Bone marrow (tissue), 2 donors: ENCODE measurements around the gene RAB13.
A peak's percentile ranks its signal among the peaks of the same experiment; 100 is the strongest.
"Not testable (repeated sequence)": the region's sequence is repeated elsewhere in the genome, so short reads cannot be mapped to it uniquely, and the experiment has no call there.

Source experiments
- DNase-seq, 2 donors: peaks; one replicate each; lab custom pipeline; 2025; lab: John Stamatoyannopoulos, UW

RAB13 gene

DNA sequence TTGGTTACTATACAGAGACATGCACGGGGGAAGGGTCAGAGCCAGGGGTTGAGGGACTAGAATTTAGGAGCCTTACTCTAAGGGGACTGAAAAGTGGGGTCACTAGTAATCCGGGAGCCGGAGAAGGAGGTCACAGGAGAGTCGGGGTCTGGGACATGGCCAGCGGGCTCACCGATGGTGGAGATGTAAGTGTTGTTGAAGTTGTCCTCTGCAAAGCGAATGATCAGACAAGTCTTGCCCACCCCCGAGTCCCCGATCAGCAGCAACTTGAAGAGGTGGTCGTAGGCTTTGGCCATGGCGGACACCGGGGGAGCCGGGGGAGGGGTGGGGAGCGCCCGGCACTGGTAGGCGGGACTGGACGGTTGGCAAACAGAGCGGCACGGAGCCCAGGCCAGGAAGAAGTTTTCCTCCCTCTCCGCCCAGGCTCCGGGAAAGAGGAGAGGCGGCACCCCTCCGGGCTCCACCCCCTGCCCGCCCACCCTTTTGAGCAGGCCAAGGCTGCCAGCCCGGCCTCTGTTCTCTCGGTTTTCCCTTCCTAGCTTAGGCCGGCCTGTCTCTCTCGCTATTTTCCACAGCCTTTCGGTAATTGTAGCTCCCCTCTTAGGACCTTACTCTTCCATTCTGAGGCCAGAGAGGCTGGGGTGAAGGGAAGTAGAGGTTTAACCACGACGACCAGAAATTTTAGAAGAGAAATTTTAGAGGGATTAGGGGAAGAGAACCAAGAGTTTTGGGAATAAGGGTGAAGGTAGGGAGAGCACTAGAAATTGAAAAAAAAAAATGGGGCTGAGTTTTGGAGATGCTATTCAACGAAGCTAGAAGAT lies at the start of gene RAB13:
RAB13 (minus strand) TSS at position 399 of the 821 bp plus-strand sequence; CDS start at position 296, 103 bp downstream.
- DNase-seq: peak; percentile 24 to 39

DNA sequence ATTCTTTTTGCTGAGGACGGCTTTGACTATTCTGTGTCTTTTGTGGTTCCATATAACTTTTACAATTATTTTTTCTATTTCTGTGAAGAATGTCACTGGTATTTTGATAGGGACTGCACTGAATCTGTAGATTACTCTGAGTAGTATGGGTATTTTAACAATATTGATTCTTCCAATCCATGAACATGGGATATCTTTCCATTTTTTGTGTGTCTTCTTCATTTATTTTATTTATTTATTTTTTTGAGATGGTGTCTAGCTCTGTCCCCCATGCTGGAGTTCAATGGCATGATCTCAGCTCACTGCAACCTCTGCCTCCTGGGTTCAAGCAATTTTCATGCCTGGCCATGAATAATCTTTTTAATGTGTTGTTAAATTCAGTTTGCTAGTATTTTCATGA lies 47.6 kb upstream of the RAB13 start:
- not testable (repeated sequence) for DNase-seq

DNA sequence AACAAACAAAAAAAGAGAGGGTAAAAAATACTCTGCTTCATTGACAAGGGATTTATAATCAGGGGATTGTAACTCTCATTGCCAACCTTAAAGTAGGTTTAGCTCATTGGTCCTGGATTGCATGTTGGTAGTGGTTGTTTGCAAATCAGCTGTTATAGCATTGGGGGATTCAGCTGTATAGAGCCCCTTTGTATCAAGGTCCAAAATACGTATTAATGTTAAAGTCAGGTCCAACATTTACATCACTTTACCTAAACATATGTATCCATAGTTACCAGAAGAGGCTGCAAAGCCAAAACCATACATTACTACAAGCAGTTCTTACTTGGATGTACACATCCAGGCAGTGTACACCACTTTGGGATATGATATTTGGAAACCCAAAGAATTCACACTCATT lies 33.8 kb upstream of the RAB13 start:
- no peak for DNase-seq

DNA sequence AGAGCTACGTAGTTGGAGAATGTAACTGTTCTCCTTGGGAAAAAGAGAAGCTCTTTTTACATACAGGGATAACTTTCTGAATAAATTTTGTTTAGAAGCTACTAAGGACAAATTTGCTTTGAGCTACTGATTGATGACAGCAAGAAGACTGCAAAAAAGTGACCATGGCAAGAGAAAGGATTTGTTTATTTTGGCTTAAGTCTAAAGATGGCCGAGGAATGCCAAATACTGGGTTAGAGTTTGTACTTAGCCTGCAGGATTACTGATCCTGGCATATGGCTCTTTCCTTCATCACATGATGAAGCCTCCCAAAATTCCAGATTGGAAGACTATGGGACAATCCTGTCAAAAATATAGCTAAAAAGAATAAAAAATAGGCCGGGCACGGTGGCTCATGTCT lies 33.1 kb upstream of the RAB13 start:
- DNase-seq: no peak

DNA sequence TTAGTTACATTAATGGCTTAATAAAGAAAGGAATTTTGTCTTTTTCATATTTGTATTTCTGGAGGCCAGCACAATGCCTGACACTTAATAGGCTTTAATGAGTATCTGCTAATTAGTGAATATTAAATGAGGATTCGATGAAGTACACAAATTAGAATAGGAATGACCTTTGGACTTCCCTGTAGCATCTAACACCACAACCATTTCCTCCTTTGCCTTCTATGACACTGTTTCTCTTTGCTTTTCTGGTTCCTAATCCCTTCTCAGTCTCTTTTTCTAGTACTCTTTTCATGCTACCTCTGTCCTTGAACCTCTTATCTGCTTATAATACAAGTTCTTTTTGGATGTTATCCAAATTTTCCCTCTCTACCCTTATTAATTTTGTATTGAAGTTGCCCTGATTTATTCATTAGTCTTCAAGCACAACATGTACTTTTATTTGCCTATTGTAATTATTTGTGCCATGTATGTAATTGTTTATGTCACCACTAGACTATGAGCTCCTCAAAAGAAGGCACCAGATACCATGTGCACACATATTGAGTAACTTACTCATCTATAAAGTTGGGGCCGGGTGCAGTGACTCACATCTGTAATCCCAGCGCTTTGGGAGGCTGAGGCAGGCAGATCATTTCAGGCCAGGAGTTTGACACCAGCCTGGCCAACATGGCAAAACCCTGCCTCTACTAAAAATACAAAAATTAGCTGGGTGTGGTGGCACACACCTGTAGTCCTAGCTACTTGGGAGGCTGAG lies 28.2 kb upstream of the RAB13 start:
- DNase-seq: no peak

DNA sequence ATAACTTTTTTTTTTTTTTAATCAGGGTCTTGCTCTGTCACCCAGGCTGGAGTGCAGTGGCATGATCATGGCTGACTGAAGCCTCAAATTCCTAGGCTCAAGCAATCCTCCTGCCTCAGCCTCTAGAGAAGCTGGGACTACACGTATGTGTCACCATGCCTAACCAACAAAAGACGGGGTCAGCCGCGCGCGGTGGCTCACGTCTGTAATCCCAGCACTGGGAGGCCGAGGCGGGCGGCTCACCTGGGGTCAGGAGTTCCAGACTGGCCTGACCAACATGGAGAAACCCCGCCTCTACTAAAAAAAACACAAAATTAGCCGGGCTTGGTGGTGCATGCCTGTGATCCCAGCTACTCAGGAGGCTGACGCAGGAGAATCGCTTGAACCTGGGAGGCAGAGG lies 26.4 kb upstream of the RAB13 start:
- not testable (repeated sequence) for DNase-seq

DNA sequence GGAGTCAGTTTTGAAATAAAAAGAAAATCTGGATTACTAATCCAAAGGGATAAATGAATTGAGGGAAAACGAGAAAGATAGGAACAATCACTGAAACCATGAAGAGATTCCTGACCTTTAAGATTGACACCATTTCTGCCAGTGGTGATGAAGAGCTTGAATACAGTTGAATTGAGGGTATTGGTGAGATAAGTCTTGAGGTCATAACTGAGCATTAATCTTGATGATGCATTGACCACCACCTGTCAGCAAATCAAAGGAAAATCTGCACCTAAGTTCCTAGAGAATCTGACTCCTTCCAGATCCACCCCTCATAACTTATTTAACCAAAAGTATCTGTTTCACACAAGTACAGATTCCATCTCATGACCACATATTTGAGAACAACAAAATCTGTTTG lies 26.0 kb upstream of the RAB13 start:
- DNase-seq: no peak

DNA sequence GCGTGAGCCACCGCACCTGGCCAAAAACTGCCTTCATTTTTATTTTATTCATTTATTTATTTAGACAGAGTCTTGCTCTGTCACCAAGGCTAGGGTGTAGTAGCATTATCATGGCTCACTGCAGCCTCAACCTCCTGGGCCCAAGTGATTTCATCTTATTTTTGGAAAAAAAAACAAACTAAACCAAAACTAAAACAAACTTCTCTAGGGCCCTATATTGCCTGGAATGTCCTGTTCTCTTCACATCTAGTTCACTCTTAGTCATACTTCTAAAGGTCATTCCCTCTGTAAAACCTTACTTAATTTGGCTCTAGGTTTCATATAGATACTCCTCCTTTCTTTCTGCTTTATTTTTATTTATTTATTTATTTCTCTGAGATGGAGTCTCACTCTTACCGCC lies 20.0 kb upstream of the RAB13 start:
- DNase-seq: no peak

DNA sequence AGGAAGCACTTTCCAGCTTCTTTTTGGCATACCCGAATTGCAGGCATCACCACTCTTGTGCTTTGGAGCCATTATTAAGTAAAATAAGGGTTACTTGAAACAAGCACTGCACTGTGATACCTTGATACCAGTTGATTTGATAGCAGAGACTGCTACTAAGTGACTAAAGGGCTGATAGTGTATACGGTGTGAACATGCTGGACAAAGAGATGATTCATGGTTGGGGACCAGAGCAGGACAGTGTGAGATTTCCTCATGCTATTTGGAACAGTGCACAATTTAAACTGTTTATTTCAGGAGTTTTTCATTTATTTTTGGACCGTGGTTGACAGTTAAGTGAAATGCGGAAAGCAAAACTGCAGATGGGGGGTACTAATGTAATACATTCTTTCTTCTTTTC lies 14.3 kb upstream of the RAB13 start:
- DNase-seq: no peak

DNA sequence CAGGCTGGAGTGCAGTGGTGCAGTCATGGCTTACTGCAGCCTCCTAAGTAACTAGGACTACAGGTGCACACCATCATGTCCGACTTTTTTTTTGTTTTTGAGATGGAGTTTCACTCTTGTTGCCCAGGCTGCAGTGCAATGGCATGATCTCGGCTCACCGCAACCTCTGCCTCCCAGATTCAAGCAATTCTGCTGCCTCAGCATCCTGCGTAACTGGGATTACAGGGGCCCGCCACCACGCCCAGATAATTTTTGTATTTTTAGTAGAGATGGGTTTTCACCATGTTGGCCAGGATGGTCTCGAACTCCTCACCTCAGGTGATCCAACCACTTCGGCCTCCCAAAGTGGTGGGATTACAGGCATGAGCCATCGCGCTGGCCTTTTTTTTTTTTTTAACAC lies 10.7 kb upstream of the RAB13 start:
- DNase-seq: not testable (repeated sequence)

DNA sequence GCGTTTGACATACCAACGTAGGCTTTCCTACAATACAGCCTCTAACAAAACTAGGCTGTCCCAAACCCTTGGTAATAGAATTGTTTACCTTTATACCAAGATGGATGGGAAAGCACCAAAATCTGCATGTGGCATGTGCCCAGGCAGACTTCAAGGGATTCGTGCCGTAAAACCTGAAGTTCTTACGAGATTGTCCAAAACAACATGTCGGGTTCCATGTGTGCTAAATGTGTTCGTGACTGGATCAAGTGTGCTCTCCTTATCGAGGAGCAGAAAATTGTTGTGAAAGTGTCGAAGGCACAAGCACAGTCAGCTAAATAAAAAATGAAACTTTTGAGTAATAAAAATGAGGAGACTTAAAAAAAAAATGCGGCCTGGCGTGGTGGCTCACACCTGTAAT lies 9.5 kb upstream of the RAB13 start:
- DNase-seq: no peak

DNA sequence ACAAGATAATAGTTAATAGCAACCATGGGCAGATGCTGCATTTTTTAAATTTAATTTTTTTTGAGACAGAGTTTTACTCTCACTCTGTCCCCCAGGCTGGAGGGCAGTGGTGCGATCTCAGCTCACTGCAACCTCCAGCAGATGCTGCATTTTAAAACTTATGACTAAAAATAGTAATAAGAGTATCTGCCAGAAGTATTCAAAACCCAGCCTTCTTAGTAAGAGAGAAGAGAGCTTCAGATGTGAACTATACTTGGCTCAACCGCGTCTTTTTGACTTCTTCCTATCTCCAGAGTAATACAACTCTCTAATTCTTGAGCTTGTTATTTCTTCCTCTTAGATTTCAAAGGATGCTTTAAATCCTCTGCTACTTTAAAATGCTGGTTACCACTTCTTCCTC lies 9.1 kb upstream of the RAB13 start:
- DNase-seq: no peak

DNA sequence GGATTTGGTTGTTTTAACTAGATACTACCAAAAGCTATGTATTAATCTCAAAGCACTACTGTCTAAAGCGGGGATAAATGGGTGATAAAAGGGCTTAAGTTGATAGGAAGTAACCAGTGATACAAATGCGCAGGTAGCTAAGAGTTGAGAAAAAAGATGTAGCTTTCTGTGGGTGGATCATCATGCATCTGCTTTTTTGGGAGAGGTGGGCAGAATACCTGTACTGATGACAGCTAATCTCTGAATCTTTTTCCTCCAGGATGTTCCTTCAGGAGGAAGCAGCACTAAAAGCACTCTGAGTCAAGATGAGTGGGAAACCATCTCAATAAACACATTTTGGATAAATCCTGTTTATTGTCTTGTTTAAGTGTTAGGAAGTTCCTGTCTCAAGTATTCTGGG lies 5.7 kb upstream of the RAB13 start:
- DNase-seq: no peak

DNA sequence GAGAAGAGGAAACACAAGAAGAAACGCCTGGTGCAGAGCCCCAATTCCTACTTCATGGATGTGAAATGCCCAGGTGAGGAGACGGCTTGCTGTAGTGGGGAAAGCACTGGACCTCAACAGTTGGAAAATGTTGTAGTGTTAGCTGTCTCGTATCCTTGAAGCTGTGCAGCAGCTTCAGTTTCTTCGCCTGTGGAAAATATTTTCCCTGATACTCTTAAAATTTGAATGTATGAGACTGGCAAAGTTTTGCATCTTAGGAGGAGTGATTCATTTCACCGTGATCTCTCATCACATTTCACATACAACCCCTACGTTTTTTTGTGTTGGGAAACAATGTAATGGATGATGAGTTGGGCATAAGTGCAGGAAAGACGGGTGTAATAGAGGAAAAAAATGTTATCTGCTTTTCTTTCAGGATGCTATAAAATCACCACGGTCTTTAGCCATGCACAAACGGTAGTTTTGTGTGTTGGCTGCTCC lies 5.1 kb upstream of the RAB13 start:
- DNase-seq: no peak

DNA sequence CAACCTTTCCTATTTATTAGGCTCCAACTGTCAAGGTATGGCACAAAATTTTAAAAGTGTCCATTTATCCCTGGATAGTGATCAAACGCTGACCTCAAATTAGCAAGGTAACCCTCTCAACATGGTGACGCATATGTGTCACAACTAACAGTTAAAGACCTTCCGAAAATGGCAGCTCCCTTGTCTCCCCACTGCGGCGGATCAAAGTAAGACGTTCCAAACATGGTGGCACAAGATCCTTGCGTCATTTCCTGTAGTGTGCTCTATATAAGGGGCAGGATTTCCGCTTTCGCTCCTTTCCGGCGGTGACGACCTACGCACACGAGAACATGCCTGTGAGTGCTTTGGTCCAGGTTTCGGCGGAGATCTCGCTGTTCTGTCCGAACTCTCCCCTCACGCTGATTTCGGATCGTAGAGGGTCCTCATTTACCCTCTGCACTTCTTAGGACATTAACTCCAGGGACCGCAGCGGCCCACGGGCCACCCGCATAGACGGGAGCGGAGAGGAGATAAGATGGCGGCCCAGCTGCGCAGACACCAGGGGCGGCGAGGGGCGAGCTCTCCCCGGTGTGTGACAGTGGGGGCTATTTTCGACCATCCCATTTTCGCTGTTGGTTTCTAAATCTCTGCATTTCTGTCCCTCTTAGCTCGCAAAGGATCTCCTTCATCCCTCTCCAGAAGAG lies 4.5 kb upstream of the RAB13 start, which contains the start of gene RPS27:
RPS27 (plus strand) TSS at position 295 of the 683 bp plus-strand sequence; CDS start at position 330, 35 bp downstream.
- DNase-seq: peak; percentile 71 to 99

DNA sequence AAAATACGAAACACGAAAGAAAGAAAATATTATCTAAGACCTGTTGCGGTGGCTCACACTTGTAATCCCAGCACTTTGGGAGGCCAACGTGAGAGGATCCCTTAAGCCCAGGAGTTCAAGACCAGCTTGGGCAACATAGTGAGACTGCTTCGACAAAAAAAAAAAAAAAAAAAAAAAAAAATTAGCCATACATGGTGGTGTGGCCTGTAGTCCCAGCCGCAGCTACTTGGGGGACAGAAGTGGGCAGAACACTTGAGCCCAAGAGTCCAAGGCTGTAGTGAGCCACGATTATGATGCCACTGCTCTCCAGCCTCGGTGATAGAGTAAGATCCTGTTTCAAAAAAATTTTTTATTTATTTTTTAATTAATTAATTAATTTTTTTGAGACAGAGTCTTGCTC lies 1.5 kb upstream of the RAB13 start:
- no peak for DNase-seq

DNA sequence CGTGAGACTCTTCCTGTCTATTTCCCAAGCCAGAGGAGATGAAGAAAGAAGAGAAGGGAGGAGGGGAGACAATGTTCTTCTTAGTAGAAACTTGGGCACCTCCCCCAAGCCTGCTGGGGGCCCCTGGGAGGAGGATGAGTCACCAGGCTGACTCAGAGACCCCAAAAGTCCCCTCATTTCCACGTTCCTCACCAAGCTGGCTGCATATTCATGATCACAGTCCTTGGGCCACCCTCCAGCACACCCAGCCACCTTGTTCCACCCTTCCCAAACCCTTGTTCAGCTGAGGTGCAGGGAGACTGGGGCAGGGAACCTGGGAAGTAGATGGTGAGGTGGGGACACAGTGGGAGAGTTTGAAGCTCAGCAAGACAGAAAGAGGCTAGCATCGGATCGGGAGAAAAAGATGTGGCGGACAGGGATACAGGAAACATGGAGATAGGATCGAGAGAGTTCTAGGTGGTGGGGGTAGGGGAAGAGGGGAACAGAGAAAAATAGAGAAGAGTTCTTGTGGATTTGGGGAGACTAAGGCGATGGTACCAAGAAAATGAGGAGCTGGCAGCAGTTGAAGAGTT lies 712 bp downstream of the RAB13 start:
- DNase-seq: peak; percentile 30 to 83

DNA sequence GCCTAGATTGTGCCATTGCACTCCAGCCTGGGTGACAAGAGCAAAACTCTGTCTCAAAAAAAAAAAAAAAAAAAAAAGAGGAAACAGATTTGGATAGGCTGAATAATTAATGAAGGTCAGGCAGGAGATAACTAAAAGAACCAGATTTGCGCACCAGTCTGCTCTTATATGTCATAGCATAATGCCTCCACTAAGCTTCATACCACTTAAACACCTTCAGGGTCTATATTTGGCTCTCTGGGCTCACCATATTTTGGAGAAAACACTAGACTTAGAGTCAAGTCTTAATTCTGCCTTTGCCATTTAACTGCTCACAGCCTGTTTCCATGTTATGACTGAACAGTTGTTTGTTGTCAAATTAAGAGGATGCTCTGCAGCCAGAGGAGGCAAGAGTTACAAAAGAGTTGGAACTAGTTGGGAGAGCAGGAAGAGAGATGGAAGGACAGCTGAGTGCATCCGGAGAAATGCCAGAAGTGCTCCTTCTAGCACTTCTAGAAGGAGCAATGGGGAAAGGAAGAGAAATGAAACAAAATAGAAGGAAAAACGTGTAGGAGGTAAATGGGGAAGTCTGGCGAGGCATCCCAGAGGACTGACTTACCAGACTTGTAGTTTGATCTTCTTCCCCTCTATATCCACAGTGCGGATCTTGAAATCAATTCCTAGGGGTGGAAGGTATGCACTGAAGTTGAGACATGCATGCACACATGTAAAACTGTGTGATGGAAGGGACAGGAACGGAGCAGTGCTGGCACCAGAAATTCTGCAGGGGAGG lies 1.8 kb downstream of the RAB13 start:
- no peak for DNase-seq

DNA sequence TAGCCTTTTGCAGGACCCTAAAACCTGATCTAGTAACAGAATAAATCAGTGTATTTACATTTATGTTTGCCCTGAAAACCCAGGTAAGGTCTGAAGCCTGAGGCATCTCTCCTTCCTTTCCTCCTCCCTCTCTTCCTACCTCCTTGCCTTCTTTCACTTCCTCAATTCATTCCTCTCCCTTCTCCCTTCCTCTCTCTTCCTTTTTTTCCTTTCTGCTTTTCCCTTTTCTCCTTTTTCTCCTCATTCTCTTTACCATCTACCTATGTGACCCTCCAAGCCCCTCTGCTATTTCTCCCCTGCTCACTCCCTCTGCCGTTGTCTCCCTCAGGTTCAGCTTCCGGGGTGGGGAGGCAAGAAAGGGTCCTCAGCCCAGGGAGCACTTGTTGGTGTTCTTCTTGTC lies 4.4 kb downstream of the RAB13 start:
- not testable (repeated sequence) for DNase-seq

DNA sequence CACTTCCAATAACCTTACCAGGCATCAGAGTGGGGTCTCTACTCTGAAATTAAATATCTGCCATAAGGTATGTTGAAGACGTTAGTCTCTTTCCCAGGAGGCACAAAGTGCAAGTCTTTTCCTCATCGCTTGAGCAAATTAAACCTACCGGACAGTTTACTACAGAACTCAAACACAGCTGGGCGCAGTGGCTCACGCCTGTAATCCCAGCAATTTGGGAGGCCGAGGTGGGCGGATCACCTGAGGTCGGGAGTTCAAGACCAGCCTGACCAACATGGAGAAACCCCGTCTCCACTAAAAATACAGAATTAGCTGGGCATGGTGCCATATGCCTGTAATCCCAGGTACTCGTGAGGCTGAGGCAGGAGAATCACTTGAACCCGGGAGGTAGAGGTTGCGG lies 7.0 kb downstream of the RAB13 start:
- DNase-seq: not testable (repeated sequence)

DNA sequence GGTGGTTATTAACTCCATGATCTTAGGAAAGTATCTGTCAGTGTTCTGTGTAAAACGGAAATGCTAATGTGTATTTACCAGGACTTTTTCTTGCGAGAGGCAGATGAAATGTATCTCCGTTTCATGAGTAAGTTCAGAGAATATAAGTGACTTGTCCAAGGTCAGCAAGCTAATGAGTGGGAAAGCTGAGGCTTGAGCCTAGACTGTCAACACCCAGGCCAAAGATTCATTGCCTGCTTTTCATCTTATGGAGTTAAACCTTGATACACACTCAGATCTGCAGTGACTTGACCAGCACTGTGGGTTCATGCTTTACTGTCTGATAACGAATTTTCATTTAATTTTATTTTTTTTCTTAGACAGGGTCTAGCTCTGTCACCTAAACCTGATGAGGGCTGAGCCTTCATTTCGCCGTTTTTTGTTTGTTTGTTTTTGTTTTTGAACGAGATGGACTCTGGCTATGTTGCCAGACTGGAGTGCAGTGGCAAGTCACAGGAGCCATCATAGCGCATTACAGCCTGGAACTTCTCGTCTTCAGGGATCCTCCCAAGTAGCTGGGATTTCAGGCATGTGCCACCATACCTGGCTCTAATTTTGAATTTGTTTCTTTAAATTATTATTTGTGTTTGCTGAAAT lies 7.7 kb downstream of the RAB13 start:
- DNase-seq: no peak
